GM21381 (cell line): Measurements from ENCODE around the gene RBBP8NL.

Experiments
- ATAC-seq: cut with Tn5 transposase; IDR thresholded peaks from one replicate; pipeline ENCODE4 v1.9.1; 2021; ENCODE audit warnings: mild to moderate bottlenecking, moderate library complexity; ENCODE audit not compliant: unreplicated experiment

Gene RBBP8NL, protein sequence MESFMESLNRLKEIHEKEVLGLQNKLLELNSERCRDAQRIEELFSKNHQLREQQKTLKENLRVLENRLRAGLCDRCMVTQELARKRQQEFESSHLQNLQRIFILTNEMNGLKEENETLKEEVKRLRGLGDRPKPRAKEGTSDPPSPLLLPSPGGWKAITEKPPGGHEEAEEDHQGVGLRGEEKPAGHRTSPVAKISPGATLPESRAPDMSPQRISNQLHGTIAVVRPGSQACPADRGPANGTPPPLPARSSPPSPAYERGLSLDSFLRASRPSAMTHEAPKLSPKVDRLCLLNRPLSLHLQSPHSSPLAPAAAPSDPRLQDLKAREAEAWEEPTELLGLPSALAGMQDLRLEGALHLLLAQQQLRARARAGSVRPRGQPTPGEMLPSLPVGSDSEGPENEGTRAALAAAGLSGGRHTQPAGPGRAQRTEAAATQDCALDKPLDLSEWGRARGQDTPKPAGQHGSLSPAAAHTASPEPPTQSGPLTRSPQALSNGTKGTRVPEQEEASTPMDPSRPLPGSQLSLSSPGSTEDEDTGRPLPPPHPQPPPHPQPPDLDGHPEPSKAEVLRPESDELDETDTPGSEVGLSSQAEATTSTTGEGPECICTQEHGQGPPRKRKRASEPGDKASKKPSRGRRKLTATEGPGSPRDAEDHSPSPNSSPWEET

GRCh38 chr20:62427172-62428001, at the start of gene RBBP8NL:
Gene RBBP8NL, minus strand, starts transcription at chr20:62427539. Its CDS starts 7,892 bp downstream, at chr20:62419647.
- no peak for ATAC-seq

GRCh38 chr20:62476056-62476838, 48.9 kb upstream of the RBBP8NL start:
- ATAC-seq, result no peak

- no peak for ATAC-seq
Measured at GRCh38 chr20:62475772-62476055, 48.4 kb upstream of the RBBP8NL start, which contains the start of gene GATA5. Gene GATA5, minus strand, starts transcription at chr20:62475995. Its CDS starts 474 bp downstream, at chr20:62475521.

DNA sequence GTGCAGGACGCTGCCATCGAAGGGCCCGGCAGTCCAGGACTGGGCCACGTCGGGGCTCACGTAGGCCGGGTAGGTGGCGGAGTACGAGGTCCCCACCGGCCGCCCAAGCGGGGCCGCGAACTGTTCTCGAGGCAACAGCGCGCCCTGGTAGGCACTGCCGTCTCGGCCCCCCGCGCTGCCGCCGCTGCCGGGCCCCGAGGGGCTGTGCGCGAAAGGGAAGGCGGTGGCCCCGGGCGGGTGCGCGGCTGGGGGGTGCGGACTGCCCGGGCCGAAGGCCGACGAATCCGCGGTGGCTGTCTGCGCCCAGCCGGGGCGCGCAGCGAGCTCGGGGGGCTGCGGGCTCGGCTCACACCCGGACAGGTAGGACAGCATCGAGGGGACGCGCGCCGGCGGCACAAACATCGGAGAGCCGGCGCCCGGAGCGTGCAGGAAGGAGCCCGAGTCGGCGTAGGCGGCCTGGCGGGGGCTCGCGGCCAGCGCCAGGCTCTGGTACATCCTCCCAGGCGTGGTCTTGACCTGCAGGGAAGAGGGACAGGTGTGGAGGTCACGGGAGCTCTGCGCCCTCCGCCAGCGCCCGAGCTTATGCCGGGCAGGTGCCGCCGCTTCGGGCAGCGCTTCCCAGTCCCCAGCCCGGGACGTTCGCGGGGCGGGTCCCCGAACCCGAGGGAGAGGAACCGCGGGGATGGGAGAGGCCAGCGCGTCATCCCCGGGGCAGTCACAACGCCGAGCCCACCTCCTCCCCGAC, 47.9 kb upstream of the RBBP8NL start:
- ATAC-seq, result no peak

DNA sequence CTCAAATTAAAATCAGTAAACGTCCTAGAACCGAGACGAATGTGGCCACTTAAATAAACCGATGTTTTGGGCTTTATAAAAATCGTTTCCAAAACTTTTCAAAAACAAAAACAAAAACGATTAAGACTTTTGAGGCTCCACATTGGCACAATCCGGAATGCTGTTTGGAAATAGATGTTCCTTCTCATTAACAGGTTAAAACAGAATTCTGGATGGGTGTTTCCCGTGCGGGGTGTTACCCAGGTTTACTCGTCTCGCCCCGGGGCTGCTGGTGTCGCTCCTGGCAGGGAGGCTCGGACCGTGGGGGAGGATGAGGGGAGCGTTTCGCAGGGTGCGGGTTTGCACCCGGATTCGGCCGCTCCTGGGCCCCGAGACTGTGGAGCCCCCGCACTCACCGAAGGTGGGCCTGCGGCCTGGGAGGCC, 47.3 kb upstream of the RBBP8NL start:
- ATAC-seq, result no peak

GRCh38 chr20:62473717-62474603, 46.6 kb upstream of the RBBP8NL start:
- no peak for ATAC-seq

DNA sequence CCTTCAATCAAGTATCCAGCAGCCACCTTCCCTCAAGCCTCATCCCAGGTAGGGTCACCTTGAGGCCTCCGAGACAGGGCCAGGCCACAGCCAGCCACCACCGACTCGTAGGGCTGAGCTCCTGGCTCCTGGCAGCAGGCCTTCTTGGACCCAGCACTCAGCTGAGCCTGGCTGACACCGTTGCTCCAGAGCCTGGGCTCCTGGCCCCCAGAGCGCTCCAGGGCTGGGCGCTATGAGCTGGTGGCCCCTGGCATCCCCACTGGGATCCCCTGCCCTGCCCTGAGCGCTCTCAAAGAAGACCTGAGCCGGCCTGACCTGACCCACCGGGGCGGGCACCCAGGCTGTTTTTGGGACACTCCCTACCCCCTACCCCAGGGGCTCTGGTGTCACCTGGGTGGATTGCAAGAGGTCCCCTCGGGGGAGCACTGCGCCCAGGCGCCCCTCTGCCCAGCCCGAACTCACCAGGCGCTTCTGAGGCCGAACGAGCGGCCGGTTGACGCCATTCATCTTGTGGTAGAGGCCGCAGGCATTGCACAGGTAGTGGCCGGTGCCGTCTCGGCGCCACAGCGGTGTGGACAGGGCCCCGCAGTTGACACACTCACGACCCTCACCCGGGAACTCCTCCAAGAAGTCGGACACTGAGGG, 45.7 kb upstream of the RBBP8NL start:
- no peak for ATAC-seq

- ATAC-seq, result no peak
Measured at GRCh38 chr20:62472138-62472940, 45.0 kb upstream of the RBBP8NL start.

DNA sequence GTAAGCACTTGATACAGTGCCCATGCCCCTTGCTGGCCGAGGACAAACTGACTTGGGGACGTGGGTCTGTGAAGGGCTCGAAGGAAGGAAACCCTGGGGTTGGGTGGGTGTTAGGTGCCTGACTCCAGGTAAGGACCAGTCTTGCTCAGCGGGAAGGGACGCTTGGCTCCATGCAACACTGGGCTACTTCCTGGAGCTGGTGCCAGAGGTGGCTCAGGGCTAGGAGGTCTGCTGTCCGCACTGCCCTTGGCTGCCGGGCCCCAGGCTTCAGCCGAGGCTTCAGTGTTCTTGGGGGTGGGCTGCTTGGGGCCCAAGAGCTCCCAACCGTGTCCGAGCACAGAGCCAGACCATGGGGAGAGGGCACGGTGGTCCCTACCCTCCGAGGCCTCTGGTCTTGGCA, 43.1 kb upstream of the RBBP8NL start:
- no peak for ATAC-seq

DNA sequence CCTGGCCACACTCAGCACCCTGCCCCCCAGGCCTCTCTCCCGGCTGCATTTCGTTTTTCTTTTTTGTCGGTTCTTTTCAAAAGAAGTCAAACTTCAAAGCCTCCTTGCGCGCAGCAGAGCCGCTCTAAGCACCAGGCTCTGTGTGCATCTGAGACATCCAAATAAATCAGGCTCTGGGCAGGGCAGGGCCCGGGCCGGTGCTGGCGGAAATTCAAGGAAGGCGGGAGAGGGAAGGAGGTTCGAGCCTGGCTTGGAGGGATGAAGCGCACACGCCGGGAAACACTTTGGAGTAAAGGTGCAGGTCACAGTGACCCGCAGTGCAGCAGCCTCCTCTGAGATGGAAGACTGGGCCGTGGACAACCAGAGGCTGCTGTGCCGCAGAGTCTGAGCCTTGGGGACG, 42.7 kb upstream of the RBBP8NL start:
- no peak for ATAC-seq

DNA sequence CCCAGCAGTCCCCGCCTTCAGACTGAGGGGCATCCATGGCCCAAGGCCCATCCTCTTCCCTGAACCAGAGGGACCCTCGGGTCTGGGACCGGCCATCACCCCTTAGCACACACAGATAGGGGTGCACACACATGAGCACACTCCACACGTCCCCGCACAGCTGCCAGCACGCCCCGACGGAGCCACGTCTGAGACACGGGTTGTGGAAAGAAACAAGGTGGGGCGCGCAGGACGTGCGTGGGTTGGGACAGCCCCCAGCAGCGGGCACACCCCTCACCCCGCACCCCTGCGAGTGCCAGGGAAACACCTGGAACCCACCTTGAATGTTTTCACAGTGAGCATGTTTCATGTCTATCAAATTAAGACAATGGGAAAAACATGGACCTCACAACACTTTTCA, 42.0 kb upstream of the RBBP8NL start:
- no peak for ATAC-seq

DNA sequence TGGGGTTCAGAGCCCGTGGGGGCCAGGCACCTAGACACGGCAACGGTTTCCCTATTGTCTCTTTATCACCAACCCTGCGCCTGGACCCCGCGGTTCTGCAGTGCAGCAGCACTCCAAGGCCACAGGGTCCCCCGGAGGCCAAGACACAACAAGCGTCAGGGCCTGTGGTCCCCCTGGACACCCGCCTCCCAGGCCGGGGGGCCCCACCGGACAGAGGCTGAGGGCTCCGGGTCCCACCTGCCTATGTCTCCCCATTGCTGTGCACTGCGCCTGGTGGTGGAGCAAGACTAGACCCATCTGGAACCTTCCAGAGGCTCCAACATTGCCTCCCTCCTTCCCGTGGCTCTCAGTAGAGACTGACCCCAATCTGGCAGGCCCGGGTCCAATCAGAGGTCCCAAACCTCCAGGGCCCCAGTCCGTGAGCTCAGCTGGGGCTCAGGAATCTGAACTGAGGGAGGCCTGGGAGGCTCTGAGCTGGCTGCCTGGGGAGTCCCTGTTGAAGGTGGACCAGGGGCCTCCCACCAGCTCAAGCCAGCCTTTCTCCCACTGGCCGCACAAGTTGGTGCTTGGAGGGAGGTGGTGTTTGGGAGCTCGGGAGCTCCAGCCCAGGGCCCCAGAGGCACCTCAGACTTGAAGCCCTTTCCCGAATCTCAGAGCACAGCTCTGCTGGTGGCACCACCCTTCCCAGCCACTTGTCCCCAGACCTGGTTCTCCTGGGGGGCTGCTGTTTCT, 39.6 kb upstream of the RBBP8NL start:
- no peak for ATAC-seq

DNA sequence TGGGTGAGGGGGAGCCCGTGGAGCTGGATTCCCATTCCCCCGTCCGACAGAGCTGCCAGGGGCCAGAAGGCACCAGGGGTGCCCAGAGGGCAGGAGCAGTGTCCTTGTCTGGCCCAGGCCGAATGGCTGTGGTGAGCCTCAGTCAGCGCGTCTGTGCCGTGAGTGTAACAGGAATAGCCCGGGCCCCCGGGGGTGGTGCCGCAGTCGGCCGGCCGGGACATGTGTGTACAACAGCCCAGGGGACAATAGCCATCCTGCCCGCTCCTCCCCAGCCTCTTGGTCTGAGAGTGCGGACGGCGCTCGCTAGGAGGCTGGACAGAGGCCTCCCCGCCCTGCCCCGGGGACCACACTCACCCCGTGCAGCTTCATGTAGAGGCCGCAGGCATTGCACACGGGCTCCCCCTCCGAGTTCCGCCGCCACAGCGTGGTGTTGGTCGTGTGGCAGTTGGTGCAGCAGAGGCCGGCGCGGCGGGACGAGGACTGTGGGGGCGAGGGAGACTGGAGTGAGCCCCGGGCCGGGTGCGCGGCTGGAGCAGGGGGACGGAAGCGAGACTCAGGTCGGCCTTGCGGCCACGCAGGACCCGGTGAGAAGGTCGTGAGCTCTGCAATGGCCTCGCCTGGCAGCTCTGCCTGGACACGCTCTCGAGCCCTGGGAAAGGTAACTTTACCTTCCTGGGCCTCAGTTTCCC, 38.9 kb upstream of the RBBP8NL start:
- ATAC-seq, result no peak

DNA sequence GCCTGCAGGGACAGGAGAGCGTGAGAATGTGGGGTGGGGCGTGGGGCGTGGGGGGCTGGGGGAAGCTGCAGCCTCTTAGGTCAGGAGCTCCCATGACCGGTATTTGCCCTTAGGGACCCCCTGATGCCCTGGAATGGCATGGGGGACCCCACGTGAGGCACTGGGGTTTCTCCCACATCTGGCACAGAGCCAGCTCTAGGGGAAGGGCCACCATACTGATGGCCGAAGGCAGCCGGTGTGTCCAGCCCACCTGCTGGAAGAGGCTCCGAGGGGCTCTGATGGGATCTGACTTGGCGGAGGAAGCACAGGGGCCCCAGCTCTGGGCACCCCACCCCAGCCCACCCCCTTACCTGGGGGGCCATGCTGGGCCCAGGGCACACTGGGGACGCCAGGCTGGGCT, 37.7 kb upstream of the RBBP8NL start:
- no peak for ATAC-seq

GRCh38 chr20:62464425-62464770, 37.1 kb upstream of the RBBP8NL start:
- no peak for ATAC-seq

GRCh38 chr20:62463651-62464424, 36.5 kb upstream of the RBBP8NL start:
- no peak for ATAC-seq
